Testis (tissue), 2 donors: Measurements from ENCODE around the gene RPTOR.

Experiments
- POLR2A ChIP-seq: fragments of 450-650 bp; IDR thresholded peaks from one replicate; pipeline ENCODE4 v1.6.1; 2017; ENCODE audit warnings: antibody characterized with exemption, mild to moderate bottlenecking, moderate library complexity
- TF ChIP-seq, protein P1 (sequence below), 3 experiments: fragments of 450-650 bp in 2 of 3; fragments of 200-600 bp in 1 of 3; sonication (generic) in 1 of 3; IDR thresholded peaks; one replicate each; pipeline ENCODE4 v1.5.1; 2016 to 2019; ENCODE audit warnings: antibody characterized with exemption in 3 of 3, mild to moderate bottlenecking in 2 of 3, moderate library complexity in 1 of 3

DNA sequence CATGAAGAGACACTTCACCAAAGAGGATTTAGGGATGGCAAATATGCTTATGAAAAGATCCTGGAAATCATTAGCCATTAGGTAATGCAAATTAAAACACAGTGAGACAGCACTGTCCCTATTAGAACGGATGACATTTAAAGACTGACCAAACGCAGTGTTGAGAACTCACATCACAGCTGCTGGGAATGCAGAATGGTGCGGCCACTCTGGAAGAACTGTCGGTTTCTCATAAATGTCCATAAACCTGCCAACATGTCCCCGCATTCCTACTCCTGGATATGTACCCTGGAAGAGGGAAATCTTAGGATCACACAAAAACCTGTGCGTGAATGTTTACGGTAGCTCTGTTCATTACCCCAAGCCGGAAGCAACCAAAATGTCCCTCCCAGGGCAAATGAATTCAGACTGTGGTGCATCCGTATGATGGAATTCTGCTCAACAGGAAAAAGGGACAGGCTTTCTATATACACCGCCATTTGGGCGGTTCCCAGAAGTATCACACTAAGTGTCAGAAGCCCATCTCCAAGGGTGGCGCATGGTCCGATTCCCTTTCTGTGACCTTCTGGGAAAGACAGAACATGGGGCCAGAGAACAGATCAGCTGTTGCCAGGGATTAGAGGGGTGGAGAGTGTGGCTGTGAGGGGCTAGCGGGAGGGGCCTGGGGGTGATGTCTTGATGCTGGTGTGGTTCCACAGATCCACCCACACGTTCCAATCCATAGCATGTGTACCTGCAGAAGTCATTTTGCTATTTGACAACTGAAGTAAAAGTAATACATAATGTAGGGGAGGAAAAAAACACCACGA, 249.8 kb downstream of the RPTOR start:
- TF ChIP-seq, protein P1, sequence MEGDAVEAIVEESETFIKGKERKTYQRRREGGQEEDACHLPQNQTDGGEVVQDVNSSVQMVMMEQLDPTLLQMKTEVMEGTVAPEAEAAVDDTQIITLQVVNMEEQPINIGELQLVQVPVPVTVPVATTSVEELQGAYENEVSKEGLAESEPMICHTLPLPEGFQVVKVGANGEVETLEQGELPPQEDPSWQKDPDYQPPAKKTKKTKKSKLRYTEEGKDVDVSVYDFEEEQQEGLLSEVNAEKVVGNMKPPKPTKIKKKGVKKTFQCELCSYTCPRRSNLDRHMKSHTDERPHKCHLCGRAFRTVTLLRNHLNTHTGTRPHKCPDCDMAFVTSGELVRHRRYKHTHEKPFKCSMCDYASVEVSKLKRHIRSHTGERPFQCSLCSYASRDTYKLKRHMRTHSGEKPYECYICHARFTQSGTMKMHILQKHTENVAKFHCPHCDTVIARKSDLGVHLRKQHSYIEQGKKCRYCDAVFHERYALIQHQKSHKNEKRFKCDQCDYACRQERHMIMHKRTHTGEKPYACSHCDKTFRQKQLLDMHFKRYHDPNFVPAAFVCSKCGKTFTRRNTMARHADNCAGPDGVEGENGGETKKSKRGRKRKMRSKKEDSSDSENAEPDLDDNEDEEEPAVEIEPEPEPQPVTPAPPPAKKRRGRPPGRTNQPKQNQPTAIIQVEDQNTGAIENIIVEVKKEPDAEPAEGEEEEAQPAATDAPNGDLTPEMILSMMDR (IDR thresholded peaks at IDR 0.05): no peak
- TF ChIP-seq POLR2A: no peak
